ENCODE measurements around the gene LPCAT1.
"Not testable (repeated sequence)": the region's sequence is repeated elsewhere in the genome, so short reads cannot be mapped to it uniquely, and the experiment has no call there.

LPCAT1 gene

DNA sequence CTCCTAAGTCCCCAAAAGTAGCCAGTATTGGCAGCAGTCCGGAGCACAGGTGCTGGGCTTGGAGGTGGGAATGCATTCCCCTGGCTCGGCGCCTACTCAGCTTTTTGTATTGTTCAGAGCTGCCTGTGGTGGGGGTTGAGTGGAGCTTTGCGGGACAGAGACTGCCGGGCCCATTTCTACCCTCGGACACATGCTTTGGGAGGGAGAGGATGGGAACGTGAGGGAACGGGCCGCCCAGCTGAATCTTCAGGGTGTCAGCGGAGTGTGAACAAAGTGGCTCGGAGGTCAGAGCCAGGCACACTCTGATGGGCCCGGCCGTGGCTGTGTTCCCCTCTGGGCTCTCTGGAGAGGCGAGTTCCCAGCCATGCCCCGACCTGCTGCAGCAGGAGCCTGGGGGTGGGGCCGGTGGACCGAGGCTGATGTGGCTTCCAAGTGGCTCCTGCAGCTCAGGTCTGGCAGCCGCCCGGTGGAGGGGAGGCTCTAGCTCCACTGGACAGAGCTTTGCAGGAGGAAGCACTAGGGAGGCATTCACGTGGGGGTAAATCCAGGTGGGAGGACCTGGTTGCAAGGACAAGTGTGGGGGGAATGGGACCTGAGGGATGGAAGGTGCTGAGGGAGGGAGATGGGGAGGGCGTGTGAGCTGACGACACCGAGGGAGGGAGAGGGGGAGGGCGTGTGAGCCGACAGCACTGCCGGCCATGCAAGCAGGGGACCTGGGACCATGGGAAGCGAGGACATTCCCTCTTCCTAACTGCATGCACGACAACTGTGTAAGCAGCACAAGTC lies 47.4 kb downstream of the LPCAT1 start:
- DNase-seq, result no peak

DNA sequence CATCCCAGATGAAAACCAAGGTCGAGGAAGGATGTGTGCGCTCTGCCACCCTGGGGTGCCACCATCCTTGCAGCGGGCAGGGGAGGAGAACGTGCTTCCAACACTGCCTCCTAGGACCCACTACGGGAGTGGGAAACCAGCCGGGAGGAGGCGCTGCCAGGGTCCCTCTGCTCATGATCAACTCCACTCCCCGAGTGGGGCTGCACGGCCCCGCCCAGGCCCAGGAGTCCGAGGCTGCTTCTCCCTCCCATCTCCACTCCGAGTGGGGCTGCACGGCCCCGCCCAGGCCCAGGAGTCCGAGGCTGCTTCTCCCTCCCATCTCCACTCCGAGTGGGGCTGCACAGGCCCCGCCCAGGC lies 48.2 kb downstream of the LPCAT1 start:
- DNase-seq, result not testable (repeated sequence)

DNA sequence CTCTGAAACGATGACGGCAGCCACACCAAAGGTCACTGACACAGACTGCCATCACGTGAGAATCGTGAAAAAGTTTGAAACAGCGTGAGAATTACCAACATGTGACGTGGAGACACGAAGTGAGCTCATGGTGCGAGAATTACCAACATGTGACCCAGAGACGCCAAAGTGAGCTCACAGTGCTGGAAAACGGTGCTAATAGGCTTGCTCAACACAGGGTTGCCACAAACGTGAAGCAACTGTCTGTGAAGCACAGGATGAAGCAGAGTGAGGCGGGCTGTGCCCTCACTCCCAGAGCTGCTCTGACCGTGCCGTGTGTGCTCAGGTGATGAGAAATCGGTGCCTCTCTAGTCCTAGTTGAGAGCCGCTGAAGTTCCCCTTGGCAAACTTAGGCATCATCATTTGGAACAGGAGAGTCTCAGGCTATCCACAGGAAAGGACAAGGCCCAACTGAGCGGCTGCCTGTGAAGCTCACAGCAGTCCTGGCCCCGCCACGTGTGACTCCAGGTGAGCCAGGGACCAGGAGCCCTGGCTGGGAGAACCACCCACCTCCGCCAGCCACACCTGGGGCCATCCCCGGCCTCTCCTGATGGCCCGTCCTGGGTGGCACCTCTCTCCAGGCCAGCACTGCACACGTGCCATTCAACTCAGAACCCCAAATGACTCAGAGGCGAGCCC lies 48.8 kb downstream of the LPCAT1 start:
- DNase-seq, result no peak

DNA sequence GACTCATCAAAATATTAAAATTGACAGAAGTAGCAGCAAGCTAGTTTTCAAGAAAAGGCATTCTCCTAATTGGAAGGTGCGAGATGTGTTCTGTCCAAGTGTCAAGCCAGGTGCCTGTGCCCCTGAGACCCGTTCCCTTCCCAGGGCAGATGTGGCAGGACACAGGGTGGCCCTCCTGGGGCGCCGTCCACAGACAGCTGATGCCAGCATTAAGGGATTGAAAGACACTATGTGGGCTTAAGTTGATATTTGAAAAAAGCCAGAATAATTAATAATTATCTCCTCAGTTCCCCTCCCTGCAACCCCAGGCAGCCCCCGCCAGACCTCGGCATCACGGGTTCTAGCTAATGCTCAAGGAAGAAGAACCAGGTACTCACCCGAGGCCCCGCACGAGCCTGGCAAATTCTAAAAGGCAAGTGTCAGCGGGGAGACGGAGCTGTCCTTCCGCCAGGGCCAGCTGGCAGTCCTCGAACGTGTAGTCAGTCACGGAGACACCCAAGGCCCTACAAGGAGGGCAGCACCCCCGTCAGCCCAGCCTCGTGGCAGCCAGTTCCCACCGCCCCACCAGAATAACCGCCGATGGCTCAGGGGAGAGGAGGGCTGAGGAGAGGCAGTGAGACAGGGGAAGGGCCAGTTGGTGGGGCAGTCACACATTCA lies 49.4 kb downstream of the LPCAT1 start:
- no peak for DNase-seq

DNA sequence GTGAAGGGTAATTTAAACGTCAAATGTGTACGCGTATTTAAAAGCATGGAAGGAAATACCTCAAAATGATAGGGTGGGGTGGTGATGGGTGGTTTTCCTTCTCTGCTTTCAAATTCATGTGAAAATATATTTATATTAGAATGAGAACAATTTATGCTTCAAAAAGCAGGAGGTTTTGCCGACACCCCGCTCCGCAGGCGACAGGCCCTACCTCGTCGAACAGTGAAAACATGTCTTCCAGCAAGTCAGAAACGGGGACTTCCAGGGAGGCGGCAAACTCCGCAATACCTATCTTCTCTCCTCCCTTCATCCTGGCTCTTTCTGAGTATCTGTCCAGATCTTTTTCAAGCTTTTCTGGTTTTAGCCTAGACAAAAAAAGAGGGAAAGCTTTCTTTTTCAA lies 50.0 kb downstream of the LPCAT1 start:
- no peak for DNase-seq

DNA sequence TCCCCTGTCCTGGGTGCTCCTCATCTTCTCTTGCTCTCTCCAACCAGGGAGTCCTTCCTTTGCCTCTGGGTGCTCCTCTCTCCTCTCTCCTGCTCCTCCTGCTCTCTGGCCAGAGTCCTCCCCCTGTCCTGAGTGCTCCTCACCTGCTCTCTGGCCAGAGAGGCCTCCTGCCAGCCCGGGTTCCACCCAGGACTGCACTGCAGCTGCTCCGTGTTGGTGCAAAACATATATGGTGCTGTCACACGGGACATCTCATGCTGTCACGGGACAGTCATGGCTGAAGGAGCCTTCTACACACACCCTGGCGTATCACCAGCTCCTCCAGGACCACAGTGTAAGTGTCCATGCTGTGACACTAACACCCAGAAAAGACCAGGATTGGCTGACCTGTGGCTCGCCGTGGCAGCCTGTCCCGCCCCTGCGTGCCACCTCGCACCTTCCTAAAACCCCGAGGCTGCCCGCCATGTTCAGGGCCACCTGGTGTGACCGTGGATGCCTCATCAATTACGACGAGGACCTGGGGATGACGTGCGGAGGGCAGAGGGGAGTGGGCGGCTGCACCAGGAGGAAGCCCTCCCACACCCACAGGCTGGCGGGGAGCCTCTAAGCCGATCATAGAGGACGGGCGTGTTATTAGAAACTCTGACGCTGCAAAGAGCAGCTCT lies 50.7 kb downstream of the LPCAT1 start:
- DNase-seq, result no peak

DNA sequence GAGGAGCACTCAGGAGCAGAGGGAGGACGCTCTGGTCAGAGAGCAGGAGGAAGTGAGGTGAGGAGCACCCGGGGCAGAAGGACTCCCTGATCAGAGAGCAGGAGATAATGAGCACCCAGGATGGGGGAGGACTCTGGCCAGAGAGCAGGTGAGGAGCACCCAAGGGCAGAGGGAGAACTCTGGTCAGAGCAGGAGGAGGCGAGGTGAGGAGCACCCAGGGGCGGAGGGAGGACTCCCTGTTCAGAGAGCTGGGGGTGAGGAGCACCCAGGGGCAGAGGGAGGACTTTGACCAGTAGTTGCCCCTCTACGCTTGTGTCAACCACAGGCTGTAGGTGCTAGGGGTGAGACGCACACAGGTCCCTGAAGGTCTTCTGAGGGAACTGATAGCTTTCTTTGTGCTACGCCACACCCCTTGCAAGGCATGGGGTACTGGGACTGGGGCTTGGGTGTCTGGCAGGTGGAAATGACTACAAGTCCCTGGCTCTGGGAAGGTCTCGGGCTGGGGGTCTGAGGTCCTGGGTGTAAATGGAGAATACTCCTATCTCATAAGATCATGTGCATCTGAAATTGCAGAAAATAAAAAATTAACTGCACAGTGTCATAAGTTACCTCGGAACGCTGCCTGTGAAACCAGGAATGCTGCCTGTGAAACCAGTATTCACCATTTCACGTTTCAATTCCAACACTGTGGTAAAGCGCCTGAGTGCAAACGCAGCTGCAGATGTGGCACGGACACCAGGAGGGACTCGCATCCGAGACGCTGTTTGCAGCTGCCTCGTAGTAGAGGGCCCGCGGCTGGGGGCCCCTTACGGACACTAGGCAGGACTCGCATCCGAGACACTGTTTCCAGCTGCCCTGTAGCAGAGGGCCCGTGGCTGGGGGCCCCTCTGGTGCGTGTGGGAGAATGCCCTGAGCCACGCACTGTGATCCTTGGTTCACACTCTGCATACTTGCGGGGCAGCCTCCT lies 51.5 kb downstream of the LPCAT1 start:
- no peak for DNase-seq

DNA sequence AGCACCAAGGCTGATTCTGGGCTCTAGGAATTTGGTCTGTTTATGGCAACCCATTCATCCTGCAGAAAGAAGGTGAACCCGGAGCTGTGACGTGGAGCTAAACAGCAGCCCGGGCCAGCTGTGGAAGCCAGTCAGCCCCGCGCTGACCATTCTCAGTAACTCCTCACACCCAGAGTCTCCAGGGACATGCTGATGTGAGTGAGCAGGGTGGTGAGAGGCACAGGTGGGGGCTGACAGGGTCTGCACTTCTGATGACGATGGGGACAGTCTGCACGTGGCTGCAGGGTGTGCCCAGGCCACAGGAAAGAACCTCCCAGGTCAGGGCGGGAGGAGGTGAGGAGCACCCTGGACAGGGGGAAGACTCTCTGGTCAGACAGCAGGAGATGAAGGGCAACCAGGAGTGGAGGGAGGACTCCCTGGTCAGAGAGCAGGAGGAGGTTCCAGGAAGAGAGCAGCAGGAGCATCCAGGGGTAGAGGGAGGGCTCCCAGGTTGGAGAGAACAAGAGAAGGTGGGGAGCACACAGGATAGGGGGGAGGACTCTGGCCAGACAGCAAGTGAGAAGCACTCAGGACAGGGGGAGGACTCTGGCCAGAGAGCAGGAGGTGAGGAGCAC lies 52.4 kb downstream of the LPCAT1 start:
- no peak for DNase-seq

DNA sequence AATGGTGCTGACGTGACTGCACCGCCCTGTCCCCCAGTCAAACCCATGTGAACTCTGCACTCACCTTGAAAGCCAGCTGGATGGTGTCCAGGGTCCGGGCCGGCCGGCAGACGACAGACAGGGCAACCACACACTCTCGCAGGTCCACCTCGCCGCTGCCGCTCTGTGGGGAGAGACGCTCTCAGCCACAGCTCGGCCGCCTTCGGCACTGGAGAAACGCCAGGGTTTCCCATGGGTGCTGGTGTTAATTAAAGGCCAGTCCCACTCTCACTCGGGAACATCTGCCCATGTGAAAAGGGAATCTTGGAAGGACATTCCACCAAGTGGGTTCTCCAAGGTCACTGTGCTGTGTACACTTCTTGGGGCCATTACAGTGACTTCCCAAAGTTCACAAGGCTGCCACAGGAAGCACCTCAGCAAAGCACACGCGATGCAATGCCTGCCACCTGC lies 53.0 kb downstream of the LPCAT1 start:
- DNase-seq, result no peak

DNA sequence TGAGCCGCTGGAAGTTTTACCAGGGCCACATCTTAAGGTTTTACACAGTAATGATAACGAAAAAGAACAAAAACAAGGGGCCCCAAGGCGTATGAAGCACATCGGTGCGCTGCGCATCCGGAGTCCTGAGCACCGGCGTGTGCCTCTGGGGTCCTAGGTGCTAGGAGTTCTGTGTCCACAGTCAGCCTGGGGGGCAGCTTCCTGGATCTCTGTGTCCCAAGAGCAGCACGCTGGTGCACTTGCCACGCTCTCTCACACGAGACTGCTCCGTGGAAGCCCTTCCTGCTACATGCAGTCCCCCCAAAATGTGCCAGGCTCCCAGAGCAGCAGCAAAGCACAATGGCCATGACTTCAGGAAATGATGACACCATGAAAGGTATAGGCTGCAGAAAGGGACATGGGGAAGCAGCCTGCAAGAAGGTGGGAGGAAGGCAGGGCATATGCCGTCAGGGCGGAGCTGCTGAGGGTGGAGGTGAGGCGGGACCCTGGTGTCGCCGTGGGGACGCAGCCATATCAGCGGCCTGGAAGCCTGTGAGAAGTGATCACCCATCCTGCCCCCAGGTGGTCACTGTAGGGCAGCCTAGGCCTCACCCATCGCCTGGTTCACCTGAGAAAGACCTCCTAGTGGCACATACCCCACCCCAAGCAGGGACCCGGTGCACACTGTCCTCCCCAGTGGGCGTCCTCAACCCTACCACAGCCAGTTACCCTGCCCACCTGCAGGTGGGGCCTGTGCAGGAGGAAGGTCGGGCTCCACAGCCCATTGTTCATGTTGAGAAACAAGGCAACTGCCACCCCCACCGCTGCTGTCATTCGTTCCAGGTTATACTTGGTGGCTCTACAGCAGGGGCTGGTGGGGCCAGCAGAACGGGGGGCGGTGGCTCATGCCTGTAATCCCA lies 54.9 kb downstream of the LPCAT1 start:
- no peak for DNase-seq

DNA sequence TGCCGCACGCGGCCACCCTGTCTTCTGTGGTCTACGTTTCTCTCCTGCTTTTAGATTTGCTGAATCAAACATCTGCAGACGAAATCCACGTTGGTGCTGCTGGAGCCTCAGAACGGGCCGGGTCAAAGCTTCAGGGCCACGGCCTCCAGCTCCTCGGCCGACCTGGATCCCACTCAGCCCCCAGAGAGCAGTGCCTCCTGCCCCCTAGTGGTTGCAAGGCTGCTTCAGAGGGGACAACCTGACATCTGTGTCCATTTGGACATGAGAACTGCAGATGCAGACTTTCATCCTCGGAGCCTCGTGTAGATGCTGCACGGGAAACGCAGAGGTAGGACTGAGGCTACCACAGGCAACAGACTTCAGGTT lies 55.5 kb downstream of the LPCAT1 start:
- peak in 1 of 2 experiments; percentile 14 for DNase-seq

DNA sequence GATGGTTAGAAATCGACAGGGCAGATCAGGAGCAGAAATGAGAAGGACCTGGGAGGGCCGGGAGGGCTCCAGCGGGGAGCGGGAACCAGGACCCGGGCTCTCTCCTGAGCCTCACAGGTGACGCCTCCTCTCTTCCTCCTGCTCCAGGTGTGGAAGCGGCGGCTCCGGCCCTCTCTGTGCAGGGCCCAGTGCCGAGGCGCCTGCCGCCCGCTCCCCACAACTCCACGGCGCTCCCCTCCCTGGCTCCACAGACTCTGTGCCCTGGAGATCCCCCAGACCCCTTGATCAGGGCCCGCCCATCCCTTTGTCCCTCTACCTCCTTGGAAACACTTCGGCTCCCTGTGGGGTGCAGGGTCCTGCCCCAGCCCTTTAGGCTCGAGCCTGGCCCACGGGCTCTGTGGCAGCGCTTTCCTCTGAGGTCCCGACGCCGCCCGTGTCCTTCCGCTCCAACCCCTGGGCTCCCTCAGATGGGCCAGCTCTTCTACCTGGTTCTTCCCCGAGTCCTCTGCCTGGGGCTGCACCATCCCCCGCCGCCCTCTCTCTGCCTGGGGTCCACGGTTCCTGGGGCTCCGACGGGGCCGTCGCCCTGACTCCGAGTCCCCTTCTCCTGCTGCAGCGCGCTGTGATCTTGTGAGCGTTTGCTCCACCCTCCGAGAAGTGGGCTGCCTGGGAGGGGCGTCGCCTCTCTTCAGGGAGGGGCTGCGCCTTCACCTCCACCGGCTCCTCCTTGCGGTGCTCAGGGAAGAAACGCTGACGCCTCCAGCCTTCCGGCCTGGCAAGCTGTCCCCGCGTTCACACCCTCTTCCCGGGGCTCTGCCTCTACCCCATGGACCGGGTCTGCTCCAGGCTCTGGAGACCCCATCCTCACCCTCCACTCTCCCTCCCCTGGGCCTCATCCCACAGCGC lies 56.2 kb downstream of the LPCAT1 start:
- no peak for DNase-seq

DNA sequence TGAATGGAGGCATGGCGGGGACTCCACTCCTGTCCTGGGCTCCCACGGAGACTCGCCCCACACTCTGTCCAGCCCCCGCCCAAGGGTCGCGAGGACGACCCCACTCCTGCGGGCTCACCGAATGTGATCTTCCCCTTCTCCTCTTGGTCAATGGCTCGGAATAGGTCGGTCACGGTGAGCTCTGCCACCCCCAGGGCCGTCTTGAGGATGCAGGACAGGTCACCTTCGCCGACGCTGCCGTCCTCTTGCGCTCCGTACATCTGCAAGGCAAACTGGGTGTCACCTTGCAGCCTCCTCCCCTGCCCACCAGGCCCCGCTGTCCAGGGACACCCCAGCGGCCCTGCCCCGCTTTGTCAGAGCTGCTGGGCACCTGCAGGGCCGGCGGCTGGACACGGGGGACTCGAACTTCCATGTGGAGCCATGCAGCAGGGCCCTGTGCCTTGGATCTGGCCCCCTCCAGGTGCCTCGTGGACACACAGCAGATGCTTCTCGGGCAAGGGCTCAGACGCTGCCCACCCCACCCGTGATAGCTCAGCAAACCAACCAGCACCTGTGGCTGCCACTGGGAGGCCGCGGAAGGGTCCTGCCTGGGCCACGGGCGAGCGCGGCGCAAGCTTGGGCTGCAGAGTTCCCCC lies 57.0 kb downstream of the LPCAT1 start:
- DNase-seq, result no peak

DNA sequence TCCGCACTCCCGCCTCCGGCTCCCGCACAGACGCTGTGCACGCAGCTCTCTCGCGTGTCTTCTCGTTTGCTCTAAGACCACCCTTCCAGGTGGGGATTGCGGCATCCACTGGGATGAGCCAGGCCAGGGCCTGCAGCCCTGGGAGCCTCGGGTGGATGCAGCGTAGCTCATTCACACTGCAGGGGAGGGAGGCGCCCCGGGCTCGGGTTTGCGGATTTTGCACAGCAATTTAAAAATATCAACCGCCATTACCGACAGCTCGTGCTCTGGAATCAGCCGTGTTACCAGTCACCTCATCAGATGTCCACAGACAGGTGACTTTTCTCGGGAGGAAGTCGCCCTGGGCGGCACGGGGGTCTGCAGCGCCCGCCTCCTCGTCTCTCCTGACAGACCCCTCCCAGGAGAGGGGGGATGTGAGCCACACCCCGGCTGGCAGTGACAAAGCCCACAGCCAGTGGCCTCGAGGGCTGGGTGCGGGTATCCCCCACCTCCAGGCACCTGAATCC lies 57.7 kb downstream of the LPCAT1 start:
- no peak for DNase-seq

DNA sequence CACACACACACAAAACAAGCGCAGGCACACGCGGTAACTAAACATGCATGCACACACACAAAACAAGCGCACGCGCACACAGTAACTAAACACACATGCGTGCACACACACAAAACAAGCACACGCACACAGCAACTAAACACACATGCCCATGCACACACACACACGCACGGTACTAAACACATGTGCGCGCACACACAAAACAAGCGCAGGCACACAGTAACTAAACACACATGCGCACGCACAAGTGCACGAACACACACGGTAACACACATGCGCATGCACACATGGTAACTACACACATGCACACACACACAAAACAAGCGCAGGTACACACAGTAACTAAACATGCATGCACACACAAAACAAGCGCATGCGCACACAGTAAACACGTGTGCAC lies 58.6 kb downstream of the LPCAT1 start:
- DNase-seq, result no peak

DNA sequence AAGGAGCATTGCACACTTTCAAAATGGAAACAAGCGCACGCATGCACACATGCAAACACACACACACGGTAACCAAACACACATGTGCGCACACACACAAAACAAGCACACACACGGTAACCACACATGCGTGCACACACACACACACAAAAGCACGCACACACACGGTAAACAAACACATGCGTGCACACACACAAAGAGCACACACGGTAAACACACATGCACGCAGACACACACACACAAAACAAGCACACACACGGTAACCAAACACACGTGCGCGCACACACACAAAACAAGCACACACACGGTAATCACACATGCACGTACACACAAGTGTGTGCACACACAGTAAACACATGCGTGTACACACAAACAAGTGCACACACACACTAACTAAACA lies 59.2 kb downstream of the LPCAT1 start:
- no peak for DNase-seq

DNA sequence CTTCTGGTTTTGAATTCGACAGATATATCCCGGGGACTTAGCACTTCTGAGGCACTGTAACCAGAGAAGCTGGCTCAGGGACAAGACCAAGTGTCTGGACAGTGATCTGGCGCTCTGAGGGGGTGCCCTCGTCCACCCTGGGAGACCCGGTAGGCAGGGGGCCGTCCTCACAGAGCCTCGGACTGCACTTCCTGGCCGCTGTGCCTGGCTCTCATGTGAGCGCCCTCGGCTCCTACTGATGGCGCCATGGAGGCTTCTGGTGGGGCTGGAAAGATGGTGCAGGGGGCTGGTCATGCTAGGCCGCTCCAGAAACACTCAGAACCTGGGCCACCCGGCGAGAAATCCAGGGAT lies 59.7 kb downstream of the LPCAT1 start:
- no peak for DNase-seq

DNA sequence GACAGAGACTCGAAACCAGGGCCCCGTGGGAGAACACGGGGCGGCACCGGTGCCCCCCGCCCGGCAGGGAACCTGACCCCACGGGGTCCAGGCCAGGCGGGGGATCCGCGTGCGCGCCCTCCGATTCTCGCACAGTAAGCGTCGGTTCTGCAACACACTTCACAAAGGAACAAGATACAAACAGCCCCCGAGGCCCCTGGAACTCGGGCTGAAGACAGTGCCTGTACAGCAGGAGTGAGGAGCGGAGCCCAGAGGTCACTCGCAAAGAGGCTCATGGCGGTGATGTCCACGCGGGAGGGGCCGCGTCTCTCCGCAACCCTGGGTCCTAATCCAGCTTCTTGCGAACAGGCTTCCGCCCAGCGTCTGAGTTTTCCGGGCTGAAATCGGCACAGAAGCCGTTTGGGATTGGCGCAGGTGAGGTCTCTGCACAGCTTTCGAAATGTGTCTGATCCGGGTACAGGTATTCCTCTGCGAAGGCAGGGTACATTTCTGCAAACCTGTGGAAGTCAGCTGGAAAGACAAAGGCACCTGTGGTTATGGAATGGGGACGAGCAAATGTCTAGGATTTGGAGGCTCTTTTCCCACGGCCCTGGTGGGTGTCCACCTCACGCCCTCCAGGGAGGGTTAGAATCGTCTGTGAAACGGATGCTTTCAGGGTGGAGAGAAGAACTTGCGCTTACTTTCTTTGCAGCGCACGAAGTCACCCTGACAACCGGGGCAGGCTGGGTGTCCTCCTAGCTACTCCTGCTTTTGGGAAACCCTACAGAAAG lies 60.2 kb downstream of the LPCAT1 start:
- no peak for DNase-seq

Data from activated CD4-positive, alpha-beta T cell treated with anti-CD3 and anti-CD28 coated beads, Interleukin-2, amount 50 U/mL, for 4 hours (primary cell).